ENCODE data around the gene ANK2. TPM values are rescaled to one million over a fixed set of nuclear protein-coding genes. Genes with fewer than 3 reads are reported as not detected.

Gene ANK2
- total and polyA plus RNA-seq, 2 experiments from 2014 or later = 7.7 to 40.4 TPM

DNA sequence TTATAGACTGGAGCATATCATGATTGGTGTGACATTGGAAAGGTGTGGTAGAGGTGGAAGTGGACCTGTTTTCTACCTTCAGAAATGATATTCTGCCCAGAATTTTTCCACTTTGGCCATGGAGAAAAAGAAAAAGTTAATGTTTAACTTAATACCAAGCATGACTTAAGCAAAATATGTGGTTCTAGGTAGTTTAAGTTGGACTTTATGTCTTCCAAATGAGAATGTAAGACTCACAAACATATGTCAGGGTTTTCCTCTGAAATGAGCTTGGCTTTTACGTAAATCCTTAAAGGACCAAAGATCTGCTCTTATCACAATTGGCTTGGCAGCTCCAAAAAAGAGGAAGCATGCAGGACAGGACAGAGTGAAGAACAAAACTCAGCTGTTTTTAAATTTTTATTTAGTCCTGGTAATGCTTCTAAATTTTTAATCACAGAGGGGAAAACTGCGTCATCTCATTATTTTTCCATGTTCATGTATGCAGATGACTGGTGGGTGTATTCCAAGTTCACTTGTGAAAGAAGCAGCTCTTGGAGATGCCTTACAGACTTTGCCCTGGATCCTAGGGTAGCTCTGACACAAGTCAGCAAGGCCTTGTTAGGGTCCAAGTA is 98.2 kb downstream of the ANK2 start (continued):
- TF ChIP-seq, protein P1, sequence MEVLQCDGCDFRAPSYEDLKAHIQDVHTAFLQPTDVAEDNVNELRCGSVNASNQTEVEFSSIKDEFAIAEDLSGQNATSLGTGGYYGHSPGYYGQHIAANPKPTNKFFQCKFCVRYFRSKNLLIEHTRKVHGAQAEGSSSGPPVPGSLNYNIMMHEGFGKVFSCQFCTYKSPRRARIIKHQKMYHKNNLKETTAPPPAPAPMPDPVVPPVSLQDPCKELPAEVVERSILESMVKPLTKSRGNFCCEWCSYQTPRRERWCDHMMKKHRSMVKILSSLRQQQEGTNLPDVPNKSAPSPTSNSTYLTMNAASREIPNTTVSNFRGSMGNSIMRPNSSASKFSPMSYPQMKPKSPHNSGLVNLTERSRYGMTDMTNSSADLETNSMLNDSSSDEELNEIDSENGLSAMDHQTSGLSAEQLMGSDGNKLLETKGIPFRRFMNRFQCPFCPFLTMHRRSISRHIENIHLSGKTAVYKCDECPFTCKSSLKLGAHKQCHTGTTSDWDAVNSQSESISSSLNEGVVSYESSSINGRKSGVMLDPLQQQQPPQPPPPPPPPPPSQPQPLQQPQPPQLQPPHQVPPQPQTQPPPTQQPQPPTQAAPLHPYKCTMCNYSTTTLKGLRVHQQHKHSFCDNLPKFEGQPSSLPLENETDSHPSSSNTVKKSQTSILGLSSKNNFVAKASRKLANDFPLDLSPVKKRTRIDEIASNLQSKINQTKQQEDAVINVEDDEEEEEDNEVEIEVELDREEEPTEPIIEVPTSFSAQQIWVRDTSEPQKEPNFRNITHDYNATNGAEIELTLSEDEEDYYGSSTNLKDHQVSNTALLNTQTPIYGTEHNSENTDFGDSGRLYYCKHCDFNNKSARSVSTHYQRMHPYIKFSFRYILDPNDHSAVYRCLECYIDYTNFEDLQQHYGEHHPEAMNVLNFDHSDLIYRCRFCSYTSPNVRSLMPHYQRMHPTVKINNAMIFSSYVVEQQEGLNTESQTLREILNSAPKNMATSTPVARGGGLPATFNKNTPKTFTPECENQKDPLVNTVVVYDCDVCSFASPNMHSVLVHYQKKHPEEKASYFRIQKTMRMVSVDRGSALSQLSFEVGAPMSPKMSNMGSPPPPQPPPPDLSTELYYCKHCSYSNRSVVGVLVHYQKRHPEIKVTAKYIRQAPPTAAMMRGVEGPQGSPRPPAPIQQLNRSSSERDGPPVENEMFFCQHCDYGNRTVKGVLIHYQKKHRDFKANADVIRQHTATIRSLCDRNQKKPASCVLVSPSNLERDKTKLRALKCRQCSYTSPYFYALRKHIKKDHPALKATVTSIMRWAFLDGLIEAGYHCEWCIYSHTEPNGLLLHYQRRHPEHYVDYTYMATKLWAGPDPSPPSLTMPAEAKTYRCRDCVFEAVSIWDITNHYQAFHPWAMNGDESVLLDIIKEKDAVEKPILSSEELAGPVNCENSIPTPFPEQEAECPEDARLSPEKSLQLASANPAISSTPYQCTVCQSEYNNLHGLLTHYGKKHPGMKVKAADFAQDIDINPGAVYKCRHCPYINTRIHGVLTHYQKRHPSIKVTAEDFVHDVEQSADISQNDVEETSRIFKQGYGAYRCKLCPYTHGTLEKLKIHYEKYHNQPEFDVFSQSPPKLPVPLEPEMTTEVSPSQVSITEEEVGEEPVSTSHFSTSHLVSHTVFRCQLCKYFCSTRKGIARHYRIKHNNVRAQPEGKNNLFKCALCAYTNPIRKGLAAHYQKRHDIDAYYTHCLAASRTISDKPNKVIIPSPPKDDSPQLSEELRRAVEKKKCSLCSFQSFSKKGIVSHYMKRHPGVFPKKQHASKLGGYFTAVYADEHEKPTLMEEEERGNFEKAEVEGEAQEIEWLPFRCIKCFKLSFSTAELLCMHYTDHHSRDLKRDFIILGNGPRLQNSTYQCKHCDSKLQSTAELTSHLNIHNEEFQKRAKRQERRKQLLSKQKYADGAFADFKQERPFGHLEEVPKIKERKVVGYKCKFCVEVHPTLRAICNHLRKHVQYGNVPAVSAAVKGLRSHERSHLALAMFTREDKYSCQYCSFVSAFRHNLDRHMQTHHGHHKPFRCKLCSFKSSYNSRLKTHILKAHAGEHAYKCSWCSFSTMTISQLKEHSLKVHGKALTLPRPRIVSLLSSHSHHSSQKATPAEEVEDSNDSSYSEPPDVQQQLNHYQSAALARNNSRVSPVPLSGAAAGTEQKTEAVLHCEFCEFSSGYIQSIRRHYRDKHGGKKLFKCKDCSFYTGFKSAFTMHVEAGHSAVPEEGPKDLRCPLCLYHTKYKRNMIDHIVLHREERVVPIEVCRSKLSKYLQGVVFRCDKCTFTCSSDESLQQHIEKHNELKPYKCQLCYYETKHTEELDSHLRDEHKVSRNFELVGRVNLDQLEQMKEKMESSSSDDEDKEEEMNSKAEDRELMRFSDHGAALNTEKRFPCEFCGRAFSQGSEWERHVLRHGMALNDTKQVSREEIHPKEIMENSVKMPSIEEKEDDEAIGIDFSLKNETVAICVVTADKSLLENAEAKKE (CRISPR knock-in tag; IDR thresholded peaks at IDR 0.05) = no peak
- TF ChIP-seq ZNF114 (CRISPR knock-in tag; IDR thresholded peaks at IDR 0.05) (no peak), ZNF331 (CRISPR knock-in tag; IDR thresholded peaks at IDR 0.05; ENCODE audit: low read depth) (no peak), EZH2phosphoT487 (IDR thresholded peaks at IDR 0.05; ENCODE audit: unreplicated experiment) (no peak), CREB1 (CRISPR knock-in tag; IDR thresholded peaks at IDR 0.05; ENCODE audit: low read depth) (no peak), JUNB (IDR thresholded peaks at IDR 0.05; ENCODE audit: unreplicated experiment) (no peak)

DNA sequence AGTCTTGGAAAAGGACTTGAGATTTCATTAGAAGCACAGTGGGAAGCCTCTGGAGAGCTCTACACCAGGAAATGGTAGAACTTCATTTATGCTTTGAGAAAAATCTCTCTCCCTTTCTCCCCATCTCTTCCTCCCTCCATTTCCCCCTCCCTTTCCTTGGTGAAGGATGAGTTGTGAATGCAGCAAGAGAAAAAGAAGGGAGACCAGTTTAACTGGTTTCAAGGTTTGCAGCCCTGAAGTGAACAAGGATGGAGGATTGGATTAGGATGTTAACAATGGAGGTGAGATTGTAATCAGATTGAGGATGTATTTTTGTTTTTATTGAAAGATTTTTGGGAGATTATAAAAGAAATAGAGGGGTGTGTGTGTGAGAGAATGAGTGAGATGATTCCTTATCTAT is 99.5 kb downstream of the ANK2 start:
- H3K27ac Mint-ChIP-seq = peak overlapping the region; percentile 43
- Histone ChIP-seq H3K27me3 (ENCODE audit: insufficient read depth) (no peaks in the 10 kb centered on the region), H4K20me1 (replicated peaks; ENCODE audit: insufficient read depth) (no peaks in the 10 kb centered on the region), H3K9me2 (ENCODE audit: insufficient read depth) (no peaks in the 10 kb centered on the region), H3K4me2 (no peak overlapping the region), H3K36me3 (ENCODE audit: insufficient read depth) (no peaks in the 10 kb centered on the region), H3K27ac (ENCODE audit: low read depth) (no peak overlapping the region), H3K4me1 (ENCODE audit: insufficient read depth) (peaks cover 42% of the 10 kb centered on the region), H2AFZ (no peak overlapping the region), H3K4me3 (no peak overlapping the region), H3K79me2 (replicated peaks; ENCODE audit: insufficient read depth) (no peaks in the 10 kb centered on the region), H3F3A (replicated peaks; ENCODE audit: low read depth) (no peaks in the 10 kb centered on the region)
- DNase-seq (ENCODE audit: low spot score) = peak; percentile 62
- H3K4me1 Mint-ChIP-seq = peaks cover 45% of the 10 kb centered on the region
- peak; percentile 27 for ATAC-seq
- H3K4me3 Mint-ChIP-seq = peak overlapping the region; percentile 5; the same call in 2 of the 3 replicates
- H3K36me3 Mint-ChIP-seq (ENCODE audit: low read depth) = peaks cover 8% of the 10 kb centered on the region; the same call in 2 of the 3 replicates
- H3K27me3 Mint-ChIP-seq (ENCODE audit: insufficient read depth, low read depth, poor library complexity) = peaks cover 9% of the 10 kb centered on the region
- H3K9me3 Mint-ChIP-seq = no peaks in the 10 kb centered on the region
- no peak for TF ChIP-seq CREB1 (CRISPR knock-in tag; IDR thresholded peaks at IDR 0.05; ENCODE audit: low read depth)
- TF ChIP-seq ZNF114 (CRISPR knock-in tag; IDR thresholded peaks at IDR 0.05) = no peak
- no peak for TF ChIP-seq ZNF331 (CRISPR knock-in tag; IDR thresholded peaks at IDR 0.05; ENCODE audit: low read depth)
- no peak for TF ChIP-seq EZH2 (IDR thresholded peaks at IDR 0.05; ENCODE audit: low read depth, unreplicated experiment)
- TF ChIP-seq, protein P1 (CRISPR knock-in tag; IDR thresholded peaks at IDR 0.05) = 0 out of 2 replicates have a peak, but pooled peaks have one; percentile 27
